C4-2B (cell line): ENCODE measurements around the gene ADA.

Source experiments
- ZFX ChIP-seq: fragments of 450-650 bp; IDR thresholded peaks from 2 replicates; pipeline ENCODE4 v1.6.1; 2017
- TF ChIP-seq, protein P1 (sequence below): fragments of 450-650 bp; conservative IDR thresholded peaks from 2 replicates; pipeline ENCODE4 v1.5.1; 2017; ENCODE audit warnings: mild to moderate bottlenecking

- TF ChIP-seq, protein P1, sequence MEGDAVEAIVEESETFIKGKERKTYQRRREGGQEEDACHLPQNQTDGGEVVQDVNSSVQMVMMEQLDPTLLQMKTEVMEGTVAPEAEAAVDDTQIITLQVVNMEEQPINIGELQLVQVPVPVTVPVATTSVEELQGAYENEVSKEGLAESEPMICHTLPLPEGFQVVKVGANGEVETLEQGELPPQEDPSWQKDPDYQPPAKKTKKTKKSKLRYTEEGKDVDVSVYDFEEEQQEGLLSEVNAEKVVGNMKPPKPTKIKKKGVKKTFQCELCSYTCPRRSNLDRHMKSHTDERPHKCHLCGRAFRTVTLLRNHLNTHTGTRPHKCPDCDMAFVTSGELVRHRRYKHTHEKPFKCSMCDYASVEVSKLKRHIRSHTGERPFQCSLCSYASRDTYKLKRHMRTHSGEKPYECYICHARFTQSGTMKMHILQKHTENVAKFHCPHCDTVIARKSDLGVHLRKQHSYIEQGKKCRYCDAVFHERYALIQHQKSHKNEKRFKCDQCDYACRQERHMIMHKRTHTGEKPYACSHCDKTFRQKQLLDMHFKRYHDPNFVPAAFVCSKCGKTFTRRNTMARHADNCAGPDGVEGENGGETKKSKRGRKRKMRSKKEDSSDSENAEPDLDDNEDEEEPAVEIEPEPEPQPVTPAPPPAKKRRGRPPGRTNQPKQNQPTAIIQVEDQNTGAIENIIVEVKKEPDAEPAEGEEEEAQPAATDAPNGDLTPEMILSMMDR: no peak
- no peak for TF ChIP-seq ZFX
These were observed 2.4 kb downstream of the ADA start for GRCh38 chr20:44649126-44649525.
